ENCODE data around the gene GPX3.

GRCh38 chr5:151077419-151077818, 57.0 kb downstream of the GPX3 start:
- TF ChIP-seq, protein P1, sequence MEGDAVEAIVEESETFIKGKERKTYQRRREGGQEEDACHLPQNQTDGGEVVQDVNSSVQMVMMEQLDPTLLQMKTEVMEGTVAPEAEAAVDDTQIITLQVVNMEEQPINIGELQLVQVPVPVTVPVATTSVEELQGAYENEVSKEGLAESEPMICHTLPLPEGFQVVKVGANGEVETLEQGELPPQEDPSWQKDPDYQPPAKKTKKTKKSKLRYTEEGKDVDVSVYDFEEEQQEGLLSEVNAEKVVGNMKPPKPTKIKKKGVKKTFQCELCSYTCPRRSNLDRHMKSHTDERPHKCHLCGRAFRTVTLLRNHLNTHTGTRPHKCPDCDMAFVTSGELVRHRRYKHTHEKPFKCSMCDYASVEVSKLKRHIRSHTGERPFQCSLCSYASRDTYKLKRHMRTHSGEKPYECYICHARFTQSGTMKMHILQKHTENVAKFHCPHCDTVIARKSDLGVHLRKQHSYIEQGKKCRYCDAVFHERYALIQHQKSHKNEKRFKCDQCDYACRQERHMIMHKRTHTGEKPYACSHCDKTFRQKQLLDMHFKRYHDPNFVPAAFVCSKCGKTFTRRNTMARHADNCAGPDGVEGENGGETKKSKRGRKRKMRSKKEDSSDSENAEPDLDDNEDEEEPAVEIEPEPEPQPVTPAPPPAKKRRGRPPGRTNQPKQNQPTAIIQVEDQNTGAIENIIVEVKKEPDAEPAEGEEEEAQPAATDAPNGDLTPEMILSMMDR (IDR thresholded peaks at IDR 0.05): no peak
- TF ChIP-seq POLR2A (IDR thresholded peaks at IDR 0.05) (no peak), EP300 (IDR thresholded peaks at IDR 0.05) (no peak)
